GM12864 (cell line): ENCODE results near the gene TBC1D22A.

ENCODE experiments used
- DNase-seq: peaks from one replicate; pipeline ENCODE4 v3.0.0-alpha.2; 2011; ENCODE audit warnings: low read depth
- H3K4me3 ChIP-seq: 2 replicates; pipeline ENCODE4 v1.5.1; 2011; ENCODE audit warnings: mild to moderate bottlenecking, low read depth, low read length, control low read depth
- CTCF ChIP-seq: IDR thresholded peaks from 2 replicates; pipeline ENCODE4 v1.5.1; 2011; ENCODE audit warnings: low read depth, mild to moderate bottlenecking, moderate library complexity, low read length, control low read depth, inconsistent platforms; ENCODE audit errors: missing control alignments

Gene TBC1D22A

GRCh38 chr22:47022475-47022874 is 260.0 kb downstream of the TBC1D22A start:
- no peak for DNase-seq
- no peak for TF ChIP-seq CTCF
- no peak overlapping the region for H3K4me3 ChIP-seq

- DNase-seq = no peak
- no peak for TF ChIP-seq CTCF
- no peak overlapping the region for H3K4me3 ChIP-seq
Measured at GRCh38 chr22:47023871-47024270, 261.4 kb downstream of the TBC1D22A start.

GRCh38 chr22:47027766-47028165 is 265.3 kb downstream of the TBC1D22A start:
- no peak for TF ChIP-seq CTCF
- H3K4me3 ChIP-seq = no peak overlapping the region
- DNase-seq = no peak

GRCh38 chr22:47029244-47030074 is 267.0 kb downstream of the TBC1D22A start:
- TF ChIP-seq CTCF = no peak
- DNase-seq = no peak
- no peak overlapping the region for H3K4me3 ChIP-seq

GRCh38 chr22:47030143-47030661 is 267.8 kb downstream of the TBC1D22A start:
- H3K4me3 ChIP-seq = no peak overlapping the region
- DNase-seq = no peak
- TF ChIP-seq CTCF = no peak

- no peak overlapping the region for H3K4me3 ChIP-seq
- no peak for TF ChIP-seq CTCF
- DNase-seq = no peak
Measured at GRCh38 chr22:47030881-47031627, 268.6 kb downstream of the TBC1D22A start.
